Measurements from ENCODE around the gene ALG6. TPM values are rescaled to one million over a fixed set of nuclear protein-coding genes. Genes with fewer than 3 reads are reported as not detected.

Gene ALG6
- total RNA-seq, 1 experiment from 2014 or later = 21.4 TPM

DNA sequence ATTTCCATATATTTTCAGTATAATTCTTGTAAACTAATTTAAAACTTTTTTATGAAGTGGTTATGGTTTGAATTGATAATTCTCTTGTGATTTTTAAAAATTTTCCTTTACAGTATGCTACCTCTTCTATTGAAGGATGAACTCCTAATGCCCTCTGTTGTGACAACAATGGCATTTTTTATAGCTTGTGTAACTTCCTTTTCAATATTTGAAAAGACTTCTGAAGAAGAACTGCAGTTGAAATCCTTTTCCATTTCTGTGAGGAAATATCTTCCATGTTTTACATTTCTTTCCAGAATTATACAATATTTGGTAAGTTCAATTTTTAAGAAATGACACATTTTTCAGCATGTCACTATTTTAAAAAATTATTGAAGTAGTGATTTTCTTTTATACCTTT lies 61.4 kb downstream of the ALG6 start:
- Histone ChIP-seq H3K79me2 (ENCODE audit: insufficient read depth, low read length) (no peaks in the 10 kb centered on the region), H3K27ac (ENCODE audit: insufficient read length, low read depth, low read length) (no peak overlapping the region), H2AK5ac (ENCODE audit: insufficient read length, low read length) (no peak overlapping the region), H3K18ac (ENCODE audit: insufficient read length, low read depth, low read length) (no peak overlapping the region), H3K27me3 (ENCODE audit: insufficient read depth, low read length) (no peaks in the 10 kb centered on the region), H4K91ac (ENCODE audit: insufficient read length, low read depth, low read length) (no peak overlapping the region), H2BK12ac (ENCODE audit: insufficient read length, low read depth, low read length) (no peak overlapping the region), H3K56ac (ENCODE audit: insufficient read length, low read depth, low read length) (no peak overlapping the region), H3K4ac (ENCODE audit: low read depth, low read length) (no peak overlapping the region), H4K5ac (ENCODE audit: insufficient read length, low read depth, low read length) (no peak overlapping the region), H3K14ac (ENCODE audit: insufficient read depth, low read length) (no peak overlapping the region), H2BK15ac (ENCODE audit: low read depth, low read length) (no peak overlapping the region), H4K20me1 (ENCODE audit: control insufficient read depth, insufficient read depth, insufficient read length) (no peaks in the 10 kb centered on the region), H2BK120ac (ENCODE audit: low read depth, low read length, poor library complexity, severe bottlenecking) (no peak overlapping the region), H2BK20ac (ENCODE audit: low read depth, low read length, poor library complexity, severe bottlenecking) (no peak overlapping the region), H2BK5ac (ENCODE audit: insufficient read length, low read length) (no peak overlapping the region), H3T11ph (ENCODE audit: low read length) (no peak overlapping the region), H4K8ac (replicated peaks; ENCODE audit: insufficient read length, low read depth, low read length) (no peak overlapping the region), H3K9ac (ENCODE audit: extremely low read depth, insufficient read length, low read length) (no peak overlapping the region), H3K4me2 (ENCODE audit: insufficient read depth, insufficient read length, low read length) (no peak overlapping the region), H2AFZ (ENCODE audit: low read length) (no peak overlapping the region), H3K9me3 (ENCODE audit: control insufficient read depth, low read depth, low read length) (peaks cover 4% of the 10 kb centered on the region), H3K23ac (ENCODE audit: insufficient read length, low read depth, low read length) (no peak overlapping the region), H3K79me1 (ENCODE audit: insufficient read depth, low read depth, low read length, poor library complexity, severe bottlenecking) (no peaks in the 10 kb centered on the region), H3K4me1 (ENCODE audit: insufficient read depth, low read length) (no peaks in the 10 kb centered on the region), H3K23me2 (ENCODE audit: insufficient read length, low read depth, low read length, poor library complexity, severe bottlenecking) (no peaks in the 10 kb centered on the region)
- TF ChIP-seq, protein P1, sequence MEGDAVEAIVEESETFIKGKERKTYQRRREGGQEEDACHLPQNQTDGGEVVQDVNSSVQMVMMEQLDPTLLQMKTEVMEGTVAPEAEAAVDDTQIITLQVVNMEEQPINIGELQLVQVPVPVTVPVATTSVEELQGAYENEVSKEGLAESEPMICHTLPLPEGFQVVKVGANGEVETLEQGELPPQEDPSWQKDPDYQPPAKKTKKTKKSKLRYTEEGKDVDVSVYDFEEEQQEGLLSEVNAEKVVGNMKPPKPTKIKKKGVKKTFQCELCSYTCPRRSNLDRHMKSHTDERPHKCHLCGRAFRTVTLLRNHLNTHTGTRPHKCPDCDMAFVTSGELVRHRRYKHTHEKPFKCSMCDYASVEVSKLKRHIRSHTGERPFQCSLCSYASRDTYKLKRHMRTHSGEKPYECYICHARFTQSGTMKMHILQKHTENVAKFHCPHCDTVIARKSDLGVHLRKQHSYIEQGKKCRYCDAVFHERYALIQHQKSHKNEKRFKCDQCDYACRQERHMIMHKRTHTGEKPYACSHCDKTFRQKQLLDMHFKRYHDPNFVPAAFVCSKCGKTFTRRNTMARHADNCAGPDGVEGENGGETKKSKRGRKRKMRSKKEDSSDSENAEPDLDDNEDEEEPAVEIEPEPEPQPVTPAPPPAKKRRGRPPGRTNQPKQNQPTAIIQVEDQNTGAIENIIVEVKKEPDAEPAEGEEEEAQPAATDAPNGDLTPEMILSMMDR (conservative IDR thresholded peaks at IDR 0.05) = no peak
- Mint-ChIP-seq H3K4me3 (no peak overlapping the region), H3K27me3 (ENCODE audit: low read depth) (no peaks in the 10 kb centered on the region), H3K27ac (no peak overlapping the region), H3K9me3 (peaks cover 16% of the 10 kb centered on the region in 2 experiments), H3K4me1 (no peaks in the 10 kb centered on the region), H3K36me3 (ENCODE audit: insufficient read depth in 1 of 3, low read depth in 3 of 3) (peaks cover 18 to 34% (median 24%) of the 10 kb centered on the region in 3 experiments)
- no peak for DNase-seq

Measured in H9 (cell line).